Dermis microvascular lymphatic vessel endothelial cell (primary cell): ENCODE measurements around the gene STX8. TPM values are rescaled to one million over a fixed set of nuclear protein-coding genes. Genes with fewer than 3 reads are reported as not detected.
"Not testable (repeated sequence)": the region's sequence is repeated elsewhere in the genome, so short reads cannot be mapped to it uniquely, and the experiment has no call there.

Source experiments
- DNase-seq, 2 donors: peaks; one replicate each; pipeline versions ENCODE4 v3.0.0 to v3.0.0-alpha.2; 2010; ENCODE audit warnings: low read depth in 2 of 2
- total RNA-seq: library from RNA; depleted of rRNA; stranded (reverse); fragments of >200 nt; gene quantifications from 2 replicates; pipeline ENCODE4 v1.2.1, GENCODE V29; 2014

STX8 gene
- total RNA-seq, 1 donor from 2014 or later, result 49.3 TPM

GRCh38 chr17:9269350-9270035 lies 306.1 kb downstream of the STX8 start:
- no peak for DNase-seq

- DNase-seq, result no peak
Measured at GRCh38 chr17:9268546-9268945, 307.1 kb downstream of the STX8 start.

GRCh38 chr17:9266697-9267117 lies 308.9 kb downstream of the STX8 start:
- DNase-seq, result no peak

GRCh38 chr17:9266031-9266680 lies 309.5 kb downstream of the STX8 start:
- no peak for DNase-seq

GRCh38 chr17:9261081-9262012 lies 314.3 kb downstream of the STX8 start:
- peak in 1 of 2 donors; percentile 47 for DNase-seq

- DNase-seq, result peak; percentile 79 to 89
Measured at GRCh38 chr17:9259419-9259818, 316.2 kb downstream of the STX8 start.

GRCh38 chr17:9258115-9259015 lies 317.3 kb downstream of the STX8 start:
- DNase-seq, result peak in 1 of 2 donors; percentile 67

GRCh38 chr17:9257630-9257965 lies 318.0 kb downstream of the STX8 start:
- not testable (repeated sequence) for DNase-seq

GRCh38 chr17:9256751-9257629 lies 318.6 kb downstream of the STX8 start:
- DNase-seq, result peak in 1 of 2 donors; percentile 58

- no peak for DNase-seq
Measured at GRCh38 chr17:9256361-9256750, 319.3 kb downstream of the STX8 start.

- no peak for DNase-seq
Measured at GRCh38 chr17:9255833-9256232, 319.8 kb downstream of the STX8 start.

- no peak for DNase-seq
Measured at GRCh38 chr17:9254841-9255240, 320.8 kb downstream of the STX8 start.

GRCh38 chr17:9253308-9253707 lies 322.3 kb downstream of the STX8 start:
- DNase-seq, result no peak

- DNase-seq, result no peak
Measured at GRCh38 chr17:9251273-9251672, 324.3 kb downstream of the STX8 start.

GRCh38 chr17:9249245-9249953 lies 326.2 kb downstream of the STX8 start:
- no peak for DNase-seq

GRCh38 chr17:9247401-9247938 lies 328.1 kb downstream of the STX8 start:
- DNase-seq, result no peak

- DNase-seq, result no peak
Measured at GRCh38 chr17:9244066-9245052, 331.3 kb downstream of the STX8 start.

- DNase-seq, result no peak
Measured at GRCh38 chr17:9242983-9243382, 332.6 kb downstream of the STX8 start.
